Stimulated activated CD8-positive, alpha-beta memory T cell treated with anti-CD3 and anti-CD28 coated beads, Interleukin-7, amount 100 ng/mL, for 1 hour (primary cell): ENCODE measurements around the gene GRM2.

Experiments used
- DNase-seq, 2 donors: peaks; one replicate each; pipeline ENCODE4 v3.0.0-alpha.2; 2020; ENCODE audit warnings: low read depth in 2 of 2

The GRM2 gene

GRCh38 chr3:51706788-51707731 lies at the start of gene GRM2:
Gene GRM2, plus strand, starts transcription at chr3:51707068. Its CDS starts 1,916 bp downstream, at chr3:51708984.
- no peak for DNase-seq

- no peak for DNase-seq
Observed at GRCh38 chr3:51657234-51657633, 49.6 kb upstream of the GRM2 start.

- no peak for DNase-seq
Observed at GRCh38 chr3:51659942-51660341, 46.9 kb upstream of the GRM2 start.

- no peak for DNase-seq
Observed at GRCh38 chr3:51662456-51662855, 44.4 kb upstream of the GRM2 start.

- DNase-seq = no peak
Observed at GRCh38 chr3:51668756-51669155, 38.1 kb upstream of the GRM2 start.

- peak; percentile 44 to 65 for DNase-seq
Observed at GRCh38 chr3:51669241-51670052, 37.4 kb upstream of the GRM2 start.

- DNase-seq = no peak
Observed at GRCh38 chr3:51670053-51670822, 36.6 kb upstream of the GRM2 start.

- peak; percentile 80 to 84 for DNase-seq
Observed at GRCh38 chr3:51670823-51671733, 35.8 kb upstream of the GRM2 start, which contains the start of gene TEX264. Gene TEX264, plus strand, starts transcription at chr3:51671252. Its CDS starts 3,053 bp downstream, at chr3:51674305.

GRCh38 chr3:51671734-51672475 lies 35.0 kb upstream of the GRM2 start:
- peak in 1 of 2 donors; percentile 39 for DNase-seq

GRCh38 chr3:51673181-51673801 lies 33.6 kb upstream of the GRM2 start:
- DNase-seq = no peak

GRCh38 chr3:51673802-51674654 lies 32.8 kb upstream of the GRM2 start:
- no peak for DNase-seq

- DNase-seq = no peak
Observed at GRCh38 chr3:51675201-51675611, 31.7 kb upstream of the GRM2 start.

GRCh38 chr3:51676102-51676640 lies 30.7 kb upstream of the GRM2 start:
- no peak for DNase-seq

- DNase-seq = no peak
Observed at GRCh38 chr3:51677358-51677757, 29.5 kb upstream of the GRM2 start.

GRCh38 chr3:51678186-51678585 lies 28.7 kb upstream of the GRM2 start:
- no peak for DNase-seq

GRCh38 chr3:51678641-51679040 lies 28.2 kb upstream of the GRM2 start:
- no peak for DNase-seq

- no peak for DNase-seq
Observed at GRCh38 chr3:51679318-51679717, 27.6 kb upstream of the GRM2 start.

GRCh38 chr3:51679777-51680176 lies 27.1 kb upstream of the GRM2 start:
- DNase-seq = no peak
